Right renal pelvis (tissue), 4 donors: Measurements from ENCODE around the gene RRBP1. TPM values are rescaled to one million over a fixed set of nuclear protein-coding genes. Genes with fewer than 3 reads are reported as not detected.
"Not testable (repeated sequence)": the region's sequence is repeated elsewhere in the genome, so short reads cannot be mapped to it uniquely, and the experiment has no call there.

Source experiments
- DNase-seq, 4 donors: peaks; one replicate each; pipeline ENCODE4 v3.0.0-alpha.2; 2013; ENCODE audit warnings: low read depth in 4 of 4, low spot score in 3 of 4, missing footprints in 1 of 4
- polyA plus RNA-seq, 4 donors: library from polyadenylated mRNA; unstranded; fragments of 120-200 nt; gene quantifications; one replicate each; pipeline ENCODE4 v1.2.1, GENCODE V29; 2013; ENCODE audit not compliant: insufficient read length in 4 of 4

The RRBP1 gene
- polyA plus RNA-seq, 4 donors: 126 to 140 (median 132) TPM

DNA sequence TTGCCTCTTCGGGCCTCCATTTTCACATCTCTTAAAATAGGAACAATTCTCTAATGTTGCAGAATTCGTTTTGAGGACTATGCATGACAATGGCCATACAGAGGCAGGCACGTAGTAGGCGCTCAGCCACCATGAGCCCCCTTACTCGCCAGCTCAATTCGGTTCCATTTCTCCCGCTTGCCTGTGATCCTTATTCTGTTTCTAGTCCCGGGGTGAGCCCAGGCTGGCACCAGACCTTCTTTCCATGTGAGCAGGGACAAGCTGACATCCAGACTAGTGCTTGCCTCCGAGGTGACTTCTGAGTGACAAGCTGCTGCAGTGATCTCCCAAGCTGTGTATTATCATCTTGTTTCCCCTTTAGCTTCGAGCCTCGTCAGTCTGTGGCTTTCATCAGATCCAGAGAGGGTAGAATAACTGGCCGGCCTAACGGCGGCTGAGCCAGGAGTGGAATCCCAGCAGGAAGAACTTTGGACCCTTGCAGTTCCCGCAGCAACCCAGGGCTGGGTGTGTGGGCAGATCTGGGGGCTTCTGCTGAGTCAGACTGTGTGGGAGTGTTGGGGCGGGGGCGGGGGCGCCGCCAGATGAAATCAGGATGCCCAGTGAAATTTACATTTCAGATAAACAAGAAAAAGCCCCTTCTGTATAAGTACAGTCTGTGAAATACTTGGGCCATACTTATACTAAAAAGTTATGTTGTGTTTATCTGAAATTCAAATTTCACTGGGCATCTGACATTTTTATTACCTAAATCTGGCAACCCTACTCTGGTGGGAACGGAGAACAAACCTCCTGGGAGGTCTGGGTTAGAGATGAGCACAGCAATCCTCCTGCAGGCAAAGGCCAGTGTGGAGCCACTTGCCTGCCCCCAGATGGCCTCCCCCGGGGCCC is 28.6 kb upstream of the RRBP1 start:
- DNase-seq: no peak

DNA sequence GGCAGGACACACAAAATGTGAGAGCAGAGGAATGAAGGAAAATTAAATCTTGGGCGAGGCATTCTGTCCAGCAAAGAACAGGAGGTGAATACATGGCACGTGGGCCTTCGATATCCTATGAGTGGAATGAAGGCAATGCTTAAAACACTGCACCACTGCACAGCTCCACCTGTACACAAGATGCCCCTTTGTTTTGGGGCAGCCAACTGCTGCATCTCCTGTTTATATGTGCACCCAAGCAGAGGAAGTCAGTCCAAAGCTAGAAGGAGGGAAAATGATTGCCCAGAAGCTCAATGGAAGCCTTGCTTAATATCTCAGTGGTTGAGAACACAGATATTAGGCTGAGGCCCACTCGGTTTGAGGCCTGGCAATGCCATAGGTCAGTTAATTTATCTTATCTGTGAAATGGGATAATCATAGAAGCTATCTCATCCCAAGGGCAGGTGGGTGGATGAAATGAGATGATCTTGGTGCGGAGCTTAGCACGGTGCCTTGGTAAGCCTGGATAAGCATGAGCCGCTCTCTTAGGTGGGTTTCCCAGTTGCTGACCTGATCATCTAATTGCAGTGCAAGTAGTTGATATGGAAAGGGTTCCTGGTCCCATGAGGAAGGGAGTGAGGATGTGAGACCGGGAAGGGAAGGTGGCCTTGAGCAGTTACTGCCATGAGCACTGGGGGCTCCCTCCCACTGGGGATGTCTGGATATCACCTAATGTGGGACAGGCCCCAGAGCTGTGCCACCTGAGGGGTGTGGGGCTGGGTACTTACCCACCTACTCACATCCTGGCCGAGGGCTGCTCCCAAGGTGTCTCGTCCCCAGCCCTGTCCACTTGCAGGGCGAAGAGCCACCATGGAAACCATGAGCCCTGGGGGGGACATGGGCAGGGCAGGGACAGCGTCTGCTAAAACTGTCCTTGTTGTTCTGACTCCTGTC is 27.6 kb upstream of the RRBP1 start:
- DNase-seq: no peak

DNA sequence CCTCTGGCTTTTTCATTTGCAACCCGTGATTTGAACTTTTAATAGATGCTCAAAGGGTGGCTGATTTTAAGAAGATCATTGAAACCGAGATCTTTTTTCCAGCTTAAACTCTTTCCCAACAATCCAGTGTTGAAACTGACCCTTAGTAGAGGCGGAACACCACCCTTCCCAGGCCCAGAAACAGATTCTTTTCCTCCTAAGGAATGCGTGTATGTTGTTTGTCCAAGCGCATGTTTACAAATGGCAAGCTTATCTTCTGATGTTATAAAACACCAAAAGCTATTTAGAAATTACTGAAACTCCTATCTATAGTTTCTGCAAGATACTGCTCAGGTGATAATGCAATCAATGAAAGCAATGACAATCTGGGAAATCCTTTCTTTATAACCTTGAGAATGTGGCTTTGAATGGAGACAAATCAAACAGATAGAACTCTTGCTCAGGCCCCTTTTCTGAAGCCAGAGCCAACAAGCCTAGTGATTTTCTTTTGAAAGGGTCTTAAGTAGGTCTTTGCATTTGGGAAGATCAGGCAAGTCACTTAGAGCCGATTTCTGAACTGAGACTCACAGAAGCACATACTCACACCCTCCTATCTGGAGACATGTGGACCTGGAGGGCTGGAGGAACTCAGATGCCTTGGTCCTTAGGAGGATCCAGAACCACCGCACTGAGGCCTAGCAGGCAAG is 26.8 kb upstream of the RRBP1 start:
- no peak for DNase-seq

DNA sequence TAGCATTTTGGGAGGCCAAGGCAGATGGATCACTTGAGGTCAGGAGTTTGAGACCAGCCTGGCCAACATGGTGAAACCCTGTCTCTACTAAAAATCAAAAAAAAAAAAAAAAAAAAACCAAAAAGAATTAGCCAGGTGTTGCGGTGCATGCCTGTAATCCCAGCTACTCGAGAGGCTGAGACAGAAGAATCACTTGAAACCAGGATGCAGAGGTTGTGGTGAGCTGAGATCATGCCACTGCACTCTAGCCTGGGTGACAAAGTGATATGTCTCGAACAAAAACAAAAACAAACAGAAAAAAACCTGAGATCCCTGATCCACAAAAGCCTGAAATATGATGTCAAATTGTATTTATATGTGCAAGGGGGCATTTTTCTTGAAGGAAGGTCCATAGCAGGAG is 25.9 kb upstream of the RRBP1 start:
- not testable (repeated sequence) for DNase-seq

DNA sequence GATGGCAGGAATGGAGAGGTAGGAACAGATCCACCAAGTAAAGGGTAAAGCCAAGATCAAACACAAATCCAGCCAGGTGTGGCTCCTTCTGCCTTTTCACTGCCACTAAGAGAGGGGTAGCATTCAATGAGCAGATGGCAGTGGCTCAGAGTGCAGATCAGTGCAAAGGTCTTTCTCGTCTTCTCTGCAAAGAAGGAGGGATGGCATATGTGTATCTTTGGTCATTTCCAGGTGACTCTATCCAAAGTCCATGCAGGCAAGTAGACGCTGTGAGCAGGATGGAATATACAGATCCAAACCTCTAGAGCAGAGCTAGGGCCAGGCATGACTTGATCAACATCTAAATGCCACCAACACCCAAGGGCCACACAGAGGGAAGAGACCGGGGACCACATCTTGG is 24.6 kb upstream of the RRBP1 start:
- DNase-seq: no peak

DNA sequence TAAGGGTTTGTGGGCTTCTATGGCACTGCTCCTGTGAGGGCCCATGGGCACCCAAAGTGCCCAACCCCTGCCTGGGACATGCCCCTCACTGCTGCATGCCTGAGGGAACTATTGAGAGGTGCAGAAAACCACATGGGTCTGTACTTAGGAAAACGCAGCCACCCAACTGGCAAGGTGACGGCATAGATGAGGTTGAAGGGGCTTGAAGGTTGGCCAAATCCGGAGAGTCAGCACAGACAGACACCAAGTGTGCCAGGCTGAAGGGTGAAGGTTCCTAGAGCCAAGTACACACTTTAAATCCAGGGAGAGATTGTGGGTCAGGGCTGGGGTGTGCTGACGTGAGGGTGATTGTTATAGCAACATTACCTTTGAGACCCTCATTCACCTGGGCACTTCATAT is 23.9 kb upstream of the RRBP1 start:
- DNase-seq: no peak

DNA sequence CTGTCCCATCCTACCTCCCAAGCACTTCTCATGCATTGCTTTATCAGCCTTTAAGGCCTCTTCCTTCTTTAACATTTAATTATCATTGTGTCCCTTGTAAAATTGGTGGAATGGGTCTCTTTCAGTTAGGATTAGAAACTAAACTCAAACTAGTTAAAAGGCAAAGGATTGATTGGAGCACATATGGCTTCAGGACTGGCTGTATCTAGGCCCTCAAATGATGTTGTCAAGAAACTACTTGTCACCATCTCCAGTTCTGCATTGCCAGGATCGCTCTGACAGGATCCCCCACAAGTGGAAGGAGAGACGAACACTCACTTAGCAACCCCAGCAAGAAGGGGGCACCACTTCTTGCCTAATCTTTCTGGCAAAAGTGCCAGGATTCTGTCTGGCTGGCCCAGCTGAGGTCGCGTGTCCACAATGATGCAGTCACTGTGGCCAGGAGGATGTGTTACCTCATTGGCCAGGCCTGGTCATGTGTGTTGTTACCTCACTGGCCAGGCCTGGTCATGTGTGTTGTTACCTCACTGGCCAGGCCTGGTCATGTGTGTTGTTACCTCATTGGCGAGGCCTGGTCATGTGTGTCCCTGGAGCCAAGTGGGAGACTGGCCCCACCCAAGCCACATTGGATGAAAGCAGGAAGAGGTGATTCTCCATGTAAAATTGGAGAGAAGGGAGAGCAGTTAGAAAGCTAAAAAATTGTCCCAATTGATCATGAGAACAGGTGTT is 22.7 kb upstream of the RRBP1 start:
- DNase-seq: no peak

DNA sequence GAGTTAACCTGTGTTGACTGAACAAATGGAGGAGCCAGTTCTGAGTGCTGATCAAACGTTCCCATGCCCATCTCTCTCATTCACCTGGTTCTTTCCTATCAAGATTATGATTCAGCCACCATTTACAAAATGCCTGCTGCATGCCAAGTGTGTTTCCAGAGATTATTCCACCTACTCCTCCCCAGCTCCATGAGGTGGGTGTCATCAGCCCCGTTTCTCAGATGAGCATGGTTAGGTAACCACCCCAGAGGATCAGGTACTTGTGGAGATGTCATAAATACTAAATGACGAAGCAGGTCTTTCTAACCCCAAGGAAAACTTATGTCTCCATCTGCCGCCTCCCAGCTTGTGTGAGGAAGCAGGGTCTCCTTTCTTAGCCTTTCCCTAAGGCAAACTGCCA is 19.8 kb upstream of the RRBP1 start:
- no peak for DNase-seq

DNA sequence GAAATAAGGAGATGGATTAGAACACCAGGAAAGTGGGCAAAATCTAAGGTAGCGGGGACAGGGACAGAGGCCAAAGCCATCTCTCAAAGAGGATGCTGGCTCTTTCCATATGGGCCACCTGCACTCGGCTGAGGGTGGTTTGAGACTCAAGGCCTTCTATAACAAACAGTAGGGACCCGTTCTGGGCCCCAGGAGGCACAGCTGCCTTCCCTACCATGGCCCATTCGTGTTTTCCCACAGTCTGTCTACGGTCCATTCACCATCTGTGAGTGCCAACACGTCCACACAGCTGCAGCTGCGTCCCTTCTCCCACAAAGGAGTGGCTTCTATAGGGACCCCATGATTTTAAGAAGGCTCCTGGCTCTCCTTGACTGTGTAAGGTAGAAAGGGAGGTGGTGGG is 18.6 kb upstream of the RRBP1 start:
- DNase-seq: no peak

DNA sequence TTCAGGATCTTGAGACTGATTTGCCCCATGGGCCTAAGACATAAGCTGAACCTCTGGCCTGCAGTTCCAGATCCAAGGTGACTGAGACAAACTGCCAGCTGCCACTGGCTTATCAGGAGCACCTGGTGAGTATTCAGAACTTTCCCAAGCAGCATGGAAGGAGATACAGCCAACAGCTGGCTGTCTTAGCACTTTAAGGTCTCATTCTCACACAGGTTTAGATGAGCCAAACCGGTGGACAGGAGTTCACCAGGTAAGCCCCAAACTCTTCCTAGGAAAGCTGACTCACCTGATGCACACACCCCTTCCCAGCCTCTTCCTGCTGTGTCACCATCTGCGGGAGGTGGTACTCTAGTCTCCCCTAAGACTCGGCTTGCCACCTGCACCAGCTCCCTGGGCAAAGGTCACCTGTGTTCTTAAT is 17.9 kb upstream of the RRBP1 start, which contains the start of gene BANF2:
Gene BANF2 (plus strand): TSS at position 36 of the 421 bp plus-strand sequence. CDS start 25,060 bp downstream, outside the sequence.
- DNase-seq: no peak

DNA sequence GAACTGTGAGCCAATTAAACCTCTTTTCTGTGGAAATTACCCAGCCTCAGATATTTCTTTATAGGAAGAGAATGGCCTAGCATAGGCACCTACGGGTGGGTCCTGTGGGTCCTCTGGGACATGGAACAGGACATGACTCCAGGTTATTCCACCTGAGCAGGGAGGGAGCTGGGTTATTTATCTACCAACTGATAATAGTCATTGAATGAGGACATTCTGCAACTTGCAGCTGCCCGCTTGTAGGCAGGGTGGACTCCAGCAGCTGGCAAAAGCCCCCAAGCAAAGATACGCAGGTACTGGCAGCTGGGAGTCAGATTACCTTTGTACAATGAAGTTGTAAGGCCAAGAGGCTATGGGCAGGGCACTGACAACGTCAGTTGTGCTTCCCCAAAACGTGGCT is 16.3 kb upstream of the RRBP1 start:
- DNase-seq: no peak

DNA sequence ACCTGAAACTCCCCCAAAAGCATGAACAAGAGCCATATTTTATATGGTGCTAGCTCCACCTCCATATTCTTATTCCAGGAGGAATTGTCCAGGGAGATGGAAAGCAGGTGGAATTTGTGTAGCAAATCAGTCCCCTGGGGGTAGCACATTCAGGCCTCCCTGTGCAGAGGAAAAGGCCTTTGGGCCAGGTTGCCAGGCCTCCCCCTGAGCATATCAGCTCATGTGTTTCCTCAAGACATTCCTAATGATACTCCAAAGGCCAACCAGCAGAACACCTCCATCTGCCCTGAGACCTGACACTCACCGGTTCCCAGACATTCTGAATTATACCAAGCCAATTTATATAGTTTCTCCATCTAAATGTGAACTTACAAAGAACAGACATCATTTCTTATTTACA is 15.1 kb upstream of the RRBP1 start:
- no peak for DNase-seq

DNA sequence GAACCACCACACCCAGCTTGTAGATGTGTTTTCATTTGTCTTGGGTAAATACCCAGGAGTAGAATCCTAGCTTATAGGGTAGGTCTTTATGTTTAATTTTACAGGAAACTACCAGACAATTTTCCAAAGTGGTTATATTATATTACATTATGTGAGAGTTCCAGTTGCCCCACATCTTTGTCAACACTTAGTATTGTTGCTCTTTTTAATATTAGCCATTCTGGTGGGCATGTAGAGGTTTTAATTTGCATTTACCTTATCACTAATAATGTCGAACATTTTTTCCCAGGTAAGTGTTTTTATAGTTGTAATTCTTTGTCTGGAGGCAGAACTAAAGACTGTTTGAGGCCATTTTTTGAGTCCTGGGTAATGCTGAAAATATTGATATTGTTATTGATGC is 14.2 kb upstream of the RRBP1 start:
- DNase-seq: no peak

DNA sequence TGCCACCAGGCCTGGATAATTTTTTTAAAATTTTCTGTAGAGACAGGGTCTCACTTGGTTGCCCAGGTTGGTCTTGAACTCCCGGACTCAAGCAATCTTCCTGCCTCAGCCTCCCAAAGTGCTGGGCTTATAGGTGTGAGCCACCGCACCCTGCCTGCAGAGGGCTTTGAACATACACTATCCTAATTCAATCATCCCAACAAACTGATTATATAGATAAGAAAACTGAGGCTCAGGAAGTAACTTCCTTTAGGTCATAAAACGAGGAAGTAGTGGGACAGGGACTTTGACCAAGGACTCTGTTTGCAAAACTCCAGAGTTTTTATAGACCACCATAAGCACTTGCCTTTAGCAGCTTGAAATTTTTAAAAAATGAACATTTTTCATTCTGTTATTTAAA is 12.7 kb upstream of the RRBP1 start:
- DNase-seq: no peak

DNA sequence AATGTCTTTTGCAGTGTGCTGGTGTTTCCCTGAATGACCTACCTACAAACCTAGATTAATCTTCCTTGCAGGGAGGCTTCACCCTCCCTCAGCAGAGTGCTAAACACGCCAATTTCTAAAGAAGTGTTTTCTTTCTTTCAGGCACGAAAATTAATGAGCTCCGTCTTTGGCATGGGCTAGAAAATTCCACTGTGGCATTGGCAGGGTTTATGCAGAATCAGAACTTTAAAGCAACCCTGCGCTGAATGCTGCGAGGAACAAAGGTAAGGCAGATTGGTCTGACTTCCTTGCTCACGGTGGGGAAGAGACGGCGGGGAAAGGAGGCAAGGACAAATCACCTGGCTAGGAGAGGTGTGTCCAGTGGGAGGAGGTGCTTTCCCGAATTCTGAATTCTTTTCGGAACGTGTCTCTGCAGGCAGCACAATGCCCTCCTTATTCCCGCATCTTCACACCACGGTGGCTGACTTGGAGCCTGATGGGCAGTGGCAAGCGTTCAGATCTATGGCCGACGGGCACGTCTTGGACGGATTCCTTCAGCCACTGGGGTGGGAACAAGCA is 11.5 kb upstream of the RRBP1 start:
- DNase-seq: no peak

DNA sequence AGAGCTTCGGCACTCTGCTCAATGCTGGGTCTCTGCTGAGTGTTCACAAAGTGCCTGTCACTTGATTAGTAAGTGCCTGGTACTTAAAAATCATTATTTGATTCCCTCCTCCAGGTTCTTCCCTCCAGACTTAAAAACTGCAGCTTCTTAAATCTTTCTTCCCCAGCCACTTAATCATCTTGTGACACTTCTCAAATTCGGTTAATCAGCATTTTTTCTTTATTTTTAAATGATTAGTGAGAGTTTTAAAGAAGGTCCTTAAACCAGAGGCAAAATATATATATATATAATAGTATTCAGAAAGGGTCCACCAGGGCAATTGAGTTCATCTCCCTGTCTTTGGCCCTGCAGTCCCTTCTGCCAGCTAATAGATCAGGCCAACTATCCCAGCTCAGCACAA is 9.7 kb upstream of the RRBP1 start:
- no peak for DNase-seq

DNA sequence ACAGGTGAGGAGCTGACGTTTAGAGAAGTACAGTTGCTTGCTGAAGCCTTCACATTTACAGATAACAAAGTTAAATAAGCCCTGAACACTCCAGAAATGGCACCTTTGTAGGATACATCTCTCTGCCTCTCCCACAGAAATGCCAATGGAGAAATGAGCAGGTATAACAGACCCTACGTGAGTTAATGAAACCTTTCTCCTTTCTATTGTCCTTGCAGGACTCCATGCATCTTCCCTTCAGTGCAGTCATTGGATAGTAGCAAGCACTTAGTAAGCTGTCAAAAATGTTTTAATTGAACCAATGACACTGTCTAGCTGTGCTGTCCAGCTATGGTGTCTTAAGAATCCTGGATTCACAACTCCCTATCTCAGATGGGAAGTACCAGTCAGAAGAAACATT is 8.1 kb upstream of the RRBP1 start:
- DNase-seq: no peak

DNA sequence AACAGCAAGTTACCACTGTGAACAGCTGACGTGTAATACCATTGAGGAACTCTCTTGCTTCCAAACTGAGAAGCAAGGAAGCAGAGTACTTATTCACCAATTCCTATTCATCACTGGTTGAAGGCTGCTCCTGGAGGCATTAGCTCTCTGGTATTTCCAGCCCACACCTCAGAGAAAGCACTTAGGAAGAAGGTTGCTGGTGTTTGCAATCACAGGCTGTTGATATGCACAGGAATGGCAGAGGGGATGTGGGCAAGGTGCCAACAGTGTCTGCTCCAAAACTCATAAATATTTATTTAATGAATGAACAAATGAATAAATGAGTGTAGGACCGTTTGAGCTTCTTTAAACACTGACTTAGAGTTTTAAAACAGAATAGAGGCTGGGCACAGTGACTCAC is 6.9 kb upstream of the RRBP1 start:
- no peak for DNase-seq

DNA sequence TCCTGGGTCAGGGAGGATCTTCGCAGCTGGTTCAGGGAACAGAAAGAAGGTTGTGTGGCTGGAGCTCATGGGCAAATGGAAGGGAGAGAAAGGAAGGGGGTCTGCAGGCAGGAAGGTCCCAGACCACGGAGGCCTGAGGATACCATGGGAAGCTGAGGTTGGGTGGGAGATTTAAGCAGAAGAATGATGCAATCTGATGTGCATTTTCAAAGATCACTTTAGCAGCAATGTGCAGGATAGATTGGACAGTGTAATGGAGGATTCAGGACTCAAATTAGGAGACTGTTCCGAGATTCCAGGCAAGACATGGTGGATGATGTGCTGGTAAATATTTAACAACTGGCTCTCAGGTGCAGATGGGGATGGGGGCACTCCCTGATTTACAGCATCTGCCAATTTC is 5.8 kb upstream of the RRBP1 start:
- no peak for DNase-seq

DNA sequence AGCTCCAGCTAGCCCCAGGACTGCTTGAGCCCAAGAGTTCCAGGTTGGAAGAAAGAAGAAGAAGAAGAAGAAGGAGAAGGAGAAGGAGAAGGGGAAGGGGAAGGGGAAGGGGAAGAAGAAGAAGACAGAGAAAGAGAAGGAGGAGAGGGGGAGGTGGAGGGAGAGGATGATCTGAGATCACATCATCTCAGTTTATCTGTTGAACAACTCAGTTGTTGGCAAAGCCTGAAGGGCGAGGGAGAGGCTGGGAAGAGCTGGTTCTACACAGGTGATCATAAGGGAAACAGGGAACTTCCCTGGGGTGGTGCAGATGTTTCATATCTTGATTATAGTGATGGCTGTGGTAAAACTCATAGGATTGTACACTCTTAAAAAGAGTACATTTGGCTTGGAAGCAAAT is 3.1 kb upstream of the RRBP1 start:
- no peak for DNase-seq
